ENCODE results near the gene EPHA5. TPM values are rescaled to one million over a fixed set of nuclear protein-coding genes. Genes with fewer than 3 reads are reported as not detected.

EPHA5 gene
- polyA plus RNA-seq, 3 donors, result not detected

DNA sequence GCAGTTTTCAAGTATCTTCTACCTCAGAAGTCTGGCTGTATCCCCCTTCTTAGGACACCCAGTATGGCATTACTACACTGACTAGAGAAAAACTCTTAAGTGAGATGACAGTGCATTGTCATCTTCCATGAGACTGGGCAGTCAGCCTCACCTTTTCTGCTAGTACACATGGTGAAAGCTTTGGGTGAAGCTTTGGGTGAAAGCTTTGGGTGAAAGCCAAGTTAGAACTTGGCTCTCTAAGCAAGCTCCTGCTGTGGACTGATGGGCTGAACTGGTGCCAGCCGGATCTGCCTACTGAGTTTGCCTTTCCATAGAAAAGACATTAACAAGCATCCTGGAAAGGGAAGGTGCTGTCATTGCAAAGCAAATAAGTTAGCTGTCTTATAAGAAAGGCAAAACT is 8.8 kb downstream of the EPHA5 start:
- Mint-ChIP-seq H3K27ac (no peak overlapping the region), H3K4me3 (no peak overlapping the region), H3K4me1 (no peaks in the 10 kb centered on the region), H3K9me3 (peaks cover 0 to 1% (median 0%) of the 10 kb centered on the region in 7 donors), H3K27me3 (ENCODE audit: low read depth in 3 of 3) (peaks cover 4 to 9% (median 5%) of the 10 kb centered on the region in 3 donors), H3K36me3 (no peaks in the 10 kb centered on the region)
- no peaks in the 10 kb centered on the region for H3K4me1 ChIP-seq (ENCODE audit: control insufficient read depth in 1 of 2, insufficient read depth in 2 of 2, low read length in 2 of 2)
- TF ChIP-seq, protein P1, sequence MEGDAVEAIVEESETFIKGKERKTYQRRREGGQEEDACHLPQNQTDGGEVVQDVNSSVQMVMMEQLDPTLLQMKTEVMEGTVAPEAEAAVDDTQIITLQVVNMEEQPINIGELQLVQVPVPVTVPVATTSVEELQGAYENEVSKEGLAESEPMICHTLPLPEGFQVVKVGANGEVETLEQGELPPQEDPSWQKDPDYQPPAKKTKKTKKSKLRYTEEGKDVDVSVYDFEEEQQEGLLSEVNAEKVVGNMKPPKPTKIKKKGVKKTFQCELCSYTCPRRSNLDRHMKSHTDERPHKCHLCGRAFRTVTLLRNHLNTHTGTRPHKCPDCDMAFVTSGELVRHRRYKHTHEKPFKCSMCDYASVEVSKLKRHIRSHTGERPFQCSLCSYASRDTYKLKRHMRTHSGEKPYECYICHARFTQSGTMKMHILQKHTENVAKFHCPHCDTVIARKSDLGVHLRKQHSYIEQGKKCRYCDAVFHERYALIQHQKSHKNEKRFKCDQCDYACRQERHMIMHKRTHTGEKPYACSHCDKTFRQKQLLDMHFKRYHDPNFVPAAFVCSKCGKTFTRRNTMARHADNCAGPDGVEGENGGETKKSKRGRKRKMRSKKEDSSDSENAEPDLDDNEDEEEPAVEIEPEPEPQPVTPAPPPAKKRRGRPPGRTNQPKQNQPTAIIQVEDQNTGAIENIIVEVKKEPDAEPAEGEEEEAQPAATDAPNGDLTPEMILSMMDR (IDR thresholded peaks at IDR 0.05), result no peak
- no peak overlapping the region for H3K4me2 ChIP-seq (replicated peaks; ENCODE audit: extremely low read depth, low read length, poor library complexity, severe bottlenecking)
- no peaks in the 10 kb centered on the region for H3K79me2 ChIP-seq (ENCODE audit: insufficient read depth, low read length)
- no peak overlapping the region for H3K27ac ChIP-seq (ENCODE audit: low read depth in 1 of 2, low read length in 2 of 2)
- no peak overlapping the region for H3K4me3 ChIP-seq (replicated peaks in 1 of 3; ENCODE audit: low read depth in 2 of 3, low read length in 3 of 3)
- H3K27me3 ChIP-seq (ENCODE audit: control insufficient read depth in 2 of 2, insufficient read depth in 2 of 2, low read length in 2 of 2), result peaks cover 0 to 4% of the 10 kb centered on the region in 2 donors
- H3K9ac ChIP-seq (ENCODE audit: insufficient read depth, low read length, poor library complexity, severe bottlenecking), result no peak overlapping the region
- WGBS (ENCODE audit: insufficient coverage), result no CpG with 5 or more reads among the region's 1 CpG
- intact Hi-C loops (cut with micrococcal nuclease), result no loop called here
- no peaks in the 10 kb centered on the region for H3K36me3 ChIP-seq (replicated peaks in 1 of 2; ENCODE audit: control insufficient read depth in 1 of 2, insufficient read depth in 2 of 2, low read length in 2 of 2)
- H2AFZ ChIP-seq (ENCODE audit: insufficient read depth, low read depth, low read length, poor library complexity, severe bottlenecking), result no peak overlapping the region
- no peaks in the 10 kb centered on the region for H4K20me1 ChIP-seq (ENCODE audit: insufficient read depth, low read length)
- no peak for DNase-seq
- H3K9me3 ChIP-seq (replicated peaks in 1 of 2; ENCODE audit: control insufficient read depth in 1 of 2, insufficient read depth in 1 of 2, low read length in 2 of 2), result no peaks in the 10 kb centered on the region

DNA sequence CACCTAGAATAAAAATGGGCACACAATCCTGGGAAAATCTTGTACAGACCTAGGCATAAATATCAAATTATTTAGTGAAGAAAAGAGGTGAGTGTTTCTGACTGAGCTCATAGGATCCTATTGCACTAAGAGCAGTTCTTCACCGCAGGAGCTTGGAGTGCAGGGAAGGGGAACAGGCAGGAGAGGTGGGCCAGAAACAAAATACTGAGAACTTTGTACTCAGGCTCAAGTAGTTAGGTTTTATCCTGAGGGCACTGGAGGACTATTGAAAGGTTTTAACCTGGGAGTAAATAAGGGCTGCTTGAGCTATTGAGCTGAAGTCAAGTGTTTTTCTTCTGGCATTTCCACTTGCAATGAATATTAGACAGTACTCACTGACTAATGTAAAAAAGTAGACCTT is 12.2 kb downstream of the EPHA5 start:
- Histone ChIP-seq H4K20me1 (ENCODE audit: insufficient read depth, low read length) (no peaks in the 10 kb centered on the region), H3K4me3 (replicated peaks in 1 of 3; ENCODE audit: low read depth in 2 of 3, low read length in 3 of 3) (no peak overlapping the region), H2AFZ (ENCODE audit: insufficient read depth, low read depth, low read length, poor library complexity, severe bottlenecking) (no peak overlapping the region), H3K36me3 (replicated peaks in 1 of 2; ENCODE audit: control insufficient read depth in 1 of 2, insufficient read depth in 2 of 2, low read length in 2 of 2) (no peaks in the 10 kb centered on the region), H3K27ac (ENCODE audit: low read depth in 1 of 2, low read length in 2 of 2) (no peak overlapping the region), H3K27me3 (ENCODE audit: control insufficient read depth in 2 of 2, insufficient read depth in 2 of 2, low read length in 2 of 2) (no peaks in the 10 kb centered on the region), H3K9me3 (replicated peaks in 1 of 2; ENCODE audit: control insufficient read depth in 1 of 2, insufficient read depth in 1 of 2, low read length in 2 of 2) (no peaks in the 10 kb centered on the region), H3K79me2 (ENCODE audit: insufficient read depth, low read length) (no peaks in the 10 kb centered on the region), H3K4me2 (replicated peaks; ENCODE audit: extremely low read depth, low read length, poor library complexity, severe bottlenecking) (no peak overlapping the region), H3K9ac (ENCODE audit: insufficient read depth, low read length, poor library complexity, severe bottlenecking) (no peak overlapping the region), H3K4me1 (ENCODE audit: control insufficient read depth in 1 of 2, insufficient read depth in 2 of 2, low read length in 2 of 2) (no peaks in the 10 kb centered on the region)
- Mint-ChIP-seq H3K4me1 (no peaks in the 10 kb centered on the region), H3K27ac (no peak overlapping the region), H3K27me3 (ENCODE audit: low read depth in 3 of 3) (peaks cover 0 to 6% (median 2%) of the 10 kb centered on the region in 3 donors), H3K36me3 (no peaks in the 10 kb centered on the region), H3K4me3 (no peak overlapping the region), H3K9me3 (peaks cover 0 to 1% (median 0%) of the 10 kb centered on the region in 7 donors)
- WGBS (ENCODE audit: insufficient coverage), result 63% methylated on average over 1 of the region's 1 CpG
- intact Hi-C loops (cut with micrococcal nuclease), result no loop called here
- no peak for DNase-seq
- TF ChIP-seq, protein P1 (IDR thresholded peaks at IDR 0.05), result no peak
